Testis (tissue), 3 donors: Measurements from ENCODE around the gene OPCML. TPM values are rescaled to one million over a fixed set of nuclear protein-coding genes. Genes with fewer than 3 reads are reported as not detected.

Experiments
- DNase-seq: peaks from one replicate; pipeline ENCODE4 v3.0.0-alpha.2; 2019
- H3K27ac ChIP-seq, 2 donors: fragments of 200-600 bp; sonication (generic); one replicate each; pipeline ENCODE4 v1.5.1; 2019
- H3K27me3 ChIP-seq: fragments of 200-600 bp; sonication (generic); one replicate; pipeline ENCODE4 v1.5.1; 2019
- H3K36me3 ChIP-seq: fragments of 200-600 bp; sonication (generic); one replicate; pipeline ENCODE4 v1.5.1; 2017; ENCODE audit warnings: low read depth; ENCODE audit errors: missing control alignments
- H3K4me1 ChIP-seq: fragments of 200-600 bp; sonication (generic); one replicate; pipeline ENCODE4 v1.5.1; 2019
- H3K4me3 ChIP-seq, 2 donors: fragments of 200-600 bp; sonication (generic); one replicate each; pipeline ENCODE4 v1.5.1; 2017 to 2019
- H3K9me3 ChIP-seq: fragments of 200-600 bp; sonication (generic); one replicate; pipeline ENCODE4 v1.5.1; 2017
- POLR2A ChIP-seq: fragments of 450-650 bp; IDR thresholded peaks from one replicate; pipeline ENCODE4 v1.6.1; 2017; ENCODE audit warnings: antibody characterized with exemption, mild to moderate bottlenecking, moderate library complexity
- WGBS, 2 donors: methylation state at CpG; one replicate each; pipeline ENCODE4 v1.1.5; 2018; 5-methylcytosine and 5-hydroxymethylcytosine counted together
- intact Hi-C: fragments of 100-400 bp; cut with DNase I; formaldehyde crosslinking; loops from one replicate; pipeline ENCODE4 v1.15.1; 2023; ENCODE audit warnings: low total_unique reads
- polyA plus RNA-seq: library from polyadenylated mRNA; stranded (reverse); fragments of 350-450 nt; fragmentation: Illumina TruSeq; extraction: RNeasy Lipid Tissue Mini Kit (QIAGEN cat#74804); gene quantifications from one replicate; pipeline ENCODE4 v1.2.3, GENCODE V29; 2014; ENCODE audit warnings: low read depth, low replicate concordance; ENCODE audit not compliant: insufficient read depth
- total RNA-seq, 2 donors: library from RNA; depleted of rRNA; stranded (reverse); fragments of >200 nt; gene quantifications; one replicate each; pipeline ENCODE4 v1.2.3, GENCODE V29; 2016
- TF ChIP-seq, protein P1 (sequence below), 3 experiments: fragments of 450-650 bp in 2 of 3; fragments of 200-600 bp in 1 of 3; sonication (generic) in 1 of 3; IDR thresholded peaks; one replicate each; pipeline ENCODE4 v1.5.1; 2016 to 2019; ENCODE audit warnings: antibody characterized with exemption in 3 of 3, mild to moderate bottlenecking in 2 of 3, moderate library complexity in 1 of 3

OPCML gene
- total and polyA plus RNA-seq, 3 donors from 2014 or later: 0.16 to 2.7 (median 0.62) TPM

DNA sequence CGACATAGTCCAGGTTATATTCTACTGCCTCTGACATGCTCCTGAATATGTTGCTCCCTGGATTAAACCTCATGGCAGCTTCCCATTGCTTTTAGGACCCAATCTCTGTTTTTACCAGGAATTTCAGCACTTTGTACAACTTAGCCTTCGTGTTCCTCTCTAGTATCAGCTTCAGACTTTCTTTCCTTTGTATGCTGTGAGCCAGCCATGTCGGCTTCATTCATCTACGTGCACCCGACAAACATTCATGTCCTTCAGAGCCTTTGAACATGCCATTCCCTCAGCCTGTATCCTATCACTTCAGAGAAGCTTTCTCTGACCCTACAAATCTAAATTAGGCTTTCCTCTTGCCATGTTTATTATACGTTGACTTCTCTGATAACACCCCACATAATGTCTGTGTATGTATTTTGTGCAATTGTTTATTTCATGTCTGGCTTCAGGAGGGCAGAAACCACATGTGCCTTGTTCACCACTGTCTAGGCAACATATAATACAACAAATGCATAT, 743.4 kb downstream of the OPCML start:
- H3K27ac ChIP-seq: no peak overlapping the region

DNA sequence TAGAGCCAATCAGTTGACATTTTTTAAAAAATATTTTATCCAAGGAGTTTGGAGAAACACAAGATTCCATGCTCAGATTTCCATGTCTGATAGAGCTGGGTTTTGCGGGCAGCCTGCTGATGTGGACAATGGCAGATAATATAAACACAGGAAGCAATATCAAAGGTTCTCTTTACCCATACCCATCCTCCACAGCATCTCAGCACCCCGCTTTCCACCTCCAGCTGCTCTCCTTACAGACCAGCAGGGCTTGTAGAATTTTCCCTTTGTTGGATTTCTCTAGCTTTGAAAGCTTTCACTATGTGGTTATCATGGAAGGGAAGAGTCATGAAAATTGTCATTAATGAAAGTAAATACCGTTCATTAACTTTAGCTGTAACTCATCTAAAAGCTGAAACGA, 746.4 kb downstream of the OPCML start:
- H3K9me3 ChIP-seq: no peaks in the 10 kb centered on the region
- H3K27ac ChIP-seq: no peak overlapping the region
- TF ChIP-seq, protein P1, sequence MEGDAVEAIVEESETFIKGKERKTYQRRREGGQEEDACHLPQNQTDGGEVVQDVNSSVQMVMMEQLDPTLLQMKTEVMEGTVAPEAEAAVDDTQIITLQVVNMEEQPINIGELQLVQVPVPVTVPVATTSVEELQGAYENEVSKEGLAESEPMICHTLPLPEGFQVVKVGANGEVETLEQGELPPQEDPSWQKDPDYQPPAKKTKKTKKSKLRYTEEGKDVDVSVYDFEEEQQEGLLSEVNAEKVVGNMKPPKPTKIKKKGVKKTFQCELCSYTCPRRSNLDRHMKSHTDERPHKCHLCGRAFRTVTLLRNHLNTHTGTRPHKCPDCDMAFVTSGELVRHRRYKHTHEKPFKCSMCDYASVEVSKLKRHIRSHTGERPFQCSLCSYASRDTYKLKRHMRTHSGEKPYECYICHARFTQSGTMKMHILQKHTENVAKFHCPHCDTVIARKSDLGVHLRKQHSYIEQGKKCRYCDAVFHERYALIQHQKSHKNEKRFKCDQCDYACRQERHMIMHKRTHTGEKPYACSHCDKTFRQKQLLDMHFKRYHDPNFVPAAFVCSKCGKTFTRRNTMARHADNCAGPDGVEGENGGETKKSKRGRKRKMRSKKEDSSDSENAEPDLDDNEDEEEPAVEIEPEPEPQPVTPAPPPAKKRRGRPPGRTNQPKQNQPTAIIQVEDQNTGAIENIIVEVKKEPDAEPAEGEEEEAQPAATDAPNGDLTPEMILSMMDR (IDR thresholded peaks at IDR 0.05): no peak
- TF ChIP-seq POLR2A: no peak
- WGBS, 2 donors: 73 to 79% methylated on average over 4 of the region's 4 CpGs
- intact Hi-C loops: no loop called here
- no peaks in the 10 kb centered on the region for H3K4me1 ChIP-seq
- no peak overlapping the region for H3K4me3 ChIP-seq
- DNase-seq: no peak
- no peaks in the 10 kb centered on the region for H3K27me3 ChIP-seq
- no peaks in the 10 kb centered on the region for H3K36me3 ChIP-seq

More for the DNA sequence above, 743.4 kb downstream of the OPCML start:
- intact Hi-C loops: no loop called here
- no peaks in the 10 kb centered on the region for H3K9me3 ChIP-seq
- no peak for TF ChIP-seq POLR2A
- TF ChIP-seq, protein P1 (IDR thresholded peaks at IDR 0.05): no peak
- WGBS, 2 donors: 80% methylated on average over 6 of the region's 6 CpGs
- H3K27me3 ChIP-seq: no peaks in the 10 kb centered on the region
- no peaks in the 10 kb centered on the region for H3K4me1 ChIP-seq
- H3K4me3 ChIP-seq: no peak overlapping the region
- no peaks in the 10 kb centered on the region for H3K36me3 ChIP-seq
- DNase-seq: no peak

DNA sequence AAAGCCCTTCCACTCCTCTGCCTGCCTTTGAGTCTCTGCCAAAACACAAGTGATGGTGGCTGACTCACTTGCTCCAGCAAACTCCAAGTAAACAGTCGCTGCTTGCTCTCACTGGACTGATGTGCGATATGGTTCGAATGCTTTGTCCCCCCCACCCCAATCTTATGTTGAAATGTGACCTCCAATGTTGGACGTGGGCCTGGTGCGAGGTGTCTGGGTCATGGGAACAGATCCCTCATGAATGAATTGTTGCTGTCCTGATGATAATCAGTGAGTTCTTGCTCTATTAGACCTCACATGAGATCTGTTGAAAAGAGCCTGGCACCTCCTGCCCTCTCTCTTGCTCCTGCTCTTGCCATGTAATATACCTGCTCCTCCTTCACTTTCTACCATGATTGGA, 747.9 kb downstream of the OPCML start:
- H3K27ac ChIP-seq: no peak overlapping the region
- WGBS, 2 donors: 81 to 88% methylated on average over 5 of the region's 5 CpGs
- H3K36me3 ChIP-seq: no peaks in the 10 kb centered on the region
- no peaks in the 10 kb centered on the region for H3K9me3 ChIP-seq
- no peak for DNase-seq
- H3K27me3 ChIP-seq: no peaks in the 10 kb centered on the region
- no peak overlapping the region for H3K4me3 ChIP-seq
- TF ChIP-seq, protein P1 (IDR thresholded peaks at IDR 0.05): no peak
- no peak for TF ChIP-seq POLR2A
- no peaks in the 10 kb centered on the region for H3K4me1 ChIP-seq
- intact Hi-C loops: no loop called here

DNA sequence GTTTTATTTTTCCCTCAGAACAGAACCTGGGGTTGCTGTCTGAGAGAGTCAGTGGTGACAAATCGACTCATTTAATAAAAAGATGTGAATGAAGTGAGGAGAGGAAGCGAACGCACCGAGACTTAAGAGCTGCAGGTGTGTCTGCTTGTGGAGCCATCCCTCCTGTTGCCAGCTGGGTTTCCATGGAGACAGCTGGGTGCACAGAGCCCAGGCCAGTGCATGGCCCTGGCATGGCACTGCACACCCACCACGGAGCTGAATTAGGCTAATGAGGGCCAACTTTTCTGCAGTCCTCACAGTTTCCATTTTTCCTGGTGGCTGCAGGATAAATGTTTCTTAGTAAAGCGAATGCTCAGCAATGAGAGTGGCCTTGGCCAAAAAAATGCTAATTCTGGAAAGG, 750.2 kb downstream of the OPCML start:
- TF ChIP-seq POLR2A: no peak
- no peak overlapping the region for H3K27ac ChIP-seq
- H3K27me3 ChIP-seq: no peaks in the 10 kb centered on the region
- DNase-seq: no peak
- H3K36me3 ChIP-seq: no peaks in the 10 kb centered on the region
- H3K4me3 ChIP-seq: no peak overlapping the region
- WGBS, 2 donors: 85 to 86% methylated on average over 6 of the region's 6 CpGs
- H3K4me1 ChIP-seq: no peaks in the 10 kb centered on the region
- intact Hi-C loops: no loop called here
- H3K9me3 ChIP-seq: no peaks in the 10 kb centered on the region

DNA sequence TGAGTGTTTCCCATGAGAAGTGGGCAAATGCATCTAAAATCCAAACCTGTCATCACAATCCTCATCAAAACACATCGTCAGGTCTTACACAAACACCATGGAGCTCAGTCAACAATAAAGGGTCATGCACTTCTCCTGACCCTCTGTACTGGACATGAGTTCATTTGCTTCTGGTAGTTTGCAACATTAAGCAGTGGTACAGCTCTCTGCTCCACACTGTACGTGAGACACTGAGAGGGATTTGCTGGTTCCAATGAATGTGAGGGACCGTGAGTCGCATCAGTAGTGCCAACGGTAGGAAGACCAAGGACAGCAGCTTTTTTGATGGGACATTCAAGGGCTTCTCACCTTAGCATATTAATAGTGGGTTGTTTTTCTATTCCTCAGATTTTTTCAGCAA, 752.3 kb downstream of the OPCML start:
- TF ChIP-seq, protein P1 (IDR thresholded peaks at IDR 0.05): no peak
- no peak for TF ChIP-seq POLR2A
- H3K27me3 ChIP-seq: no peaks in the 10 kb centered on the region
- WGBS, 2 donors: 85 to 92% methylated on average over 5 of the region's 5 CpGs
- no peak for DNase-seq
- no peaks in the 10 kb centered on the region for H3K36me3 ChIP-seq
- no peak overlapping the region for H3K27ac ChIP-seq
- intact Hi-C loops: no loop called here
- H3K4me3 ChIP-seq: no peak overlapping the region
- H3K9me3 ChIP-seq: no peaks in the 10 kb centered on the region
- no peaks in the 10 kb centered on the region for H3K4me1 ChIP-seq
